Fibroblast of lung (primary cell): ENCODE data around the gene RABGAP1L. TPM values are rescaled to one million over a fixed set of nuclear protein-coding genes. Genes with fewer than 3 reads are reported as not detected.

Experiments used
- DNase-seq, 2 donors: peaks; one replicate each; pipeline versions ENCODE4 v3.0.0 to v3.0.0-alpha.2; 2010; ENCODE audit warnings: low read depth in 2 of 2
- H2AFZ ChIP-seq: 2 replicates; pipeline ENCODE4 v1.5.1; 2012; ENCODE audit warnings: low read length, control low read depth, inconsistent platforms
- H3K27ac ChIP-seq: 2 replicates; pipeline ENCODE4 v1.5.1; 2011; ENCODE audit warnings: low read length, control low read depth; ENCODE audit not compliant: insufficient read depth
- H3K27me3 ChIP-seq: 2 replicates; pipeline ENCODE4 v1.5.1; 2011; ENCODE audit warnings: mild to moderate bottlenecking, low read length; ENCODE audit not compliant: control insufficient read depth, insufficient read depth
- H3K36me3 ChIP-seq: 2 replicates; pipeline ENCODE4 v1.5.1; 2011; ENCODE audit warnings: low read length; ENCODE audit not compliant: control insufficient read depth, insufficient read depth
- H3K4me1 ChIP-seq: 2 replicates; pipeline ENCODE4 v1.5.1; 2011; ENCODE audit warnings: low read length; ENCODE audit not compliant: control insufficient read depth, insufficient read depth; ENCODE audit errors: extremely low read depth
- H3K4me2 ChIP-seq: 2 replicates; pipeline ENCODE4 v1.5.1; 2011; ENCODE audit warnings: low read length, control low read depth; ENCODE audit not compliant: insufficient read depth; ENCODE audit errors: extremely low read depth
- H3K4me3 ChIP-seq, 4 experiments: fragments of 200-600 bp in 1 of 4; sonication (generic) in 1 of 4; replicated peaks in 1 of 4; 2 replicates each; pipeline ENCODE4 v1.5.1; 2011 to 2016; ENCODE audit warnings: low read length in 4 of 4, low read depth in 3 of 4, mild to moderate bottlenecking in 3 of 4, control low read depth in 2 of 4, inconsistent platforms in 1 of 4, mixed read lengths in 1 of 4; ENCODE audit not compliant: insufficient read depth in 1 of 4; ENCODE audit errors: control extremely low read depth in 1 of 4
- H3K79me2 ChIP-seq: 2 replicates; pipeline ENCODE4 v1.5.1; 2012; ENCODE audit warnings: mild to moderate bottlenecking, low read length, inconsistent platforms; ENCODE audit not compliant: control insufficient read depth, insufficient read depth
- H3K9ac ChIP-seq: 2 replicates; pipeline ENCODE4 v1.5.1; 2011; ENCODE audit warnings: mild to moderate bottlenecking, low read length, control low read depth; ENCODE audit not compliant: insufficient read depth
- H3K9me3 ChIP-seq: 2 replicates; pipeline ENCODE4 v1.5.1; 2012; ENCODE audit warnings: low read depth, low read length; ENCODE audit not compliant: control insufficient read depth, insufficient read depth
- H4K20me1 ChIP-seq: 2 replicates; pipeline ENCODE4 v1.5.1; 2011; ENCODE audit warnings: low read length; ENCODE audit not compliant: control insufficient read depth, insufficient read depth; ENCODE audit errors: extremely low read depth
- CTCF ChIP-seq, 2 donors: IDR thresholded peaks in 1 of 2; conservative IDR thresholded peaks in 1 of 2; 1 replicate in 1 of 2; 2 replicates in 1 of 2; pipeline ENCODE4 v1.5.1; 2011 to 2012; ENCODE audit warnings: low read length in 2 of 2, control low read depth in 1 of 2, inconsistent platforms in 1 of 2, low read depth in 1 of 2, mild to moderate bottlenecking in 1 of 2
- EZH2 ChIP-seq: IDR thresholded peaks from 2 replicates; pipeline ENCODE4 v1.5.1; 2012; ENCODE audit warnings: low read length, control low read depth, mild to moderate bottlenecking; ENCODE audit errors: missing control alignments
- polyA plus RNA-seq, 2 donors: library from polyadenylated mRNA; depleted of rRNA in 1 of 2; stranded (reverse) in 1 of 2; unstranded in 1 of 2; fragments of >200 nt; gene quantifications; 2 replicates each; pipeline ENCODE4 v1.2.1, GENCODE V29; 2011 to 2012; ENCODE audit warnings: missing spikeins in 1 of 2
- total RNA-seq: library from RNA; depleted of rRNA; stranded (reverse); fragments of >200 nt; gene quantifications from 2 replicates; pipeline ENCODE4 v1.2.1, GENCODE V29; 2014

Gene RABGAP1L
- total and polyA plus RNA-seq, 2 donors (not counting 1 experiment from before 2014, with no cell fraction given) = 33.8 to 36.5 TPM

- Histone ChIP-seq H3K27me3 (no peaks in the 10 kb centered on the region), H3K36me3 (no peaks in the 10 kb centered on the region), H2AFZ (no peak overlapping the region), H3K9me3 (no peaks in the 10 kb centered on the region), H3K27ac (no peak overlapping the region), H4K20me1 (no peaks in the 10 kb centered on the region), H3K4me3 (no peak overlapping the region), H3K4me2 (no peak overlapping the region), H3K4me1 (no peaks in the 10 kb centered on the region), H3K9ac (no peak overlapping the region), H3K79me2 (no peaks in the 10 kb centered on the region)
- TF ChIP-seq EZH2 (no peak), CTCF (conservative IDR thresholded peaks at IDR 0.05 in 1 of 2, IDR thresholded peaks at IDR 0.05 in 1 of 2; ENCODE audit: low read depth in 1 of 2, low read length in 2 of 2) (no peak)
- no peak for DNase-seq
Measured at GRCh38 chr1:174960362-174960761, 801.0 kb downstream of the RABGAP1L start.

GRCh38 chr1:174963529-174964125 is 804.3 kb downstream of the RABGAP1L start:
- Histone ChIP-seq H3K36me3 (no peaks in the 10 kb centered on the region), H3K4me1 (no peaks in the 10 kb centered on the region), H4K20me1 (no peaks in the 10 kb centered on the region), H3K27me3 (no peaks in the 10 kb centered on the region), H3K4me2 (no peak overlapping the region), H3K9me3 (no peaks in the 10 kb centered on the region), H3K27ac (no peak overlapping the region), H3K4me3 (no peak overlapping the region), H3K79me2 (no peaks in the 10 kb centered on the region), H3K9ac (no peak overlapping the region), H2AFZ (no peak overlapping the region)
- TF ChIP-seq CTCF (conservative IDR thresholded peaks at IDR 0.05 in 1 of 2, IDR thresholded peaks at IDR 0.05 in 1 of 2; ENCODE audit: low read depth in 1 of 2, low read length in 2 of 2) = no peak
- no peak for TF ChIP-seq EZH2
- no peak for DNase-seq

GRCh38 chr1:174964261-174964971 is 805.1 kb downstream of the RABGAP1L start:
- Histone ChIP-seq H3K9me3 (no peaks in the 10 kb centered on the region), H3K4me1 (no peaks in the 10 kb centered on the region), H3K4me2 (no peak overlapping the region), H3K27ac (no peak overlapping the region), H3K9ac (no peak overlapping the region), H2AFZ (no peak overlapping the region), H3K27me3 (no peaks in the 10 kb centered on the region), H4K20me1 (no peaks in the 10 kb centered on the region), H3K4me3 (no peak overlapping the region), H3K79me2 (no peaks in the 10 kb centered on the region), H3K36me3 (no peaks in the 10 kb centered on the region)
- TF ChIP-seq CTCF (conservative IDR thresholded peaks at IDR 0.05 in 1 of 2, IDR thresholded peaks at IDR 0.05 in 1 of 2; ENCODE audit: low read depth in 1 of 2, low read length in 2 of 2) = no peak
- no peak for TF ChIP-seq EZH2
- DNase-seq = peak in 1 of 2 donors; percentile 25
